Stimulated activated CD4-positive, alpha-beta T cell treated with anti-CD3 and anti-CD28 coated beads, Interleukin-15, amount 100 ng/mL, for 48 hours (primary cell): ENCODE measurements around the gene CEACAM4.
A peak's percentile ranks its signal among the peaks of the same experiment; 100 is the strongest.
"Not testable (repeated sequence)": the region's sequence is repeated elsewhere in the genome, so short reads cannot be mapped to it uniquely, and the experiment has no call there.

Source experiments
- DNase-seq, 2 donors: peaks; one replicate each; pipeline ENCODE4 v3.0.0-alpha.2; 2020; ENCODE audit warnings: low read depth in 2 of 2

CEACAM4 gene

GRCh38 chr19:41626877-41627276 lies at the start of gene CEACAM4:
Gene CEACAM4 (minus strand): TSS chr19:41627074. CDS start chr19:41626963, 111 bp downstream.
- DNase-seq, result no peak

- no peak for DNase-seq
Measured at GRCh38 chr19:41671486-41671885, 44.6 kb upstream of the CEACAM4 start.

GRCh38 chr19:41670755-41671154 lies 43.9 kb upstream of the CEACAM4 start:
- DNase-seq, result no peak

DNA sequence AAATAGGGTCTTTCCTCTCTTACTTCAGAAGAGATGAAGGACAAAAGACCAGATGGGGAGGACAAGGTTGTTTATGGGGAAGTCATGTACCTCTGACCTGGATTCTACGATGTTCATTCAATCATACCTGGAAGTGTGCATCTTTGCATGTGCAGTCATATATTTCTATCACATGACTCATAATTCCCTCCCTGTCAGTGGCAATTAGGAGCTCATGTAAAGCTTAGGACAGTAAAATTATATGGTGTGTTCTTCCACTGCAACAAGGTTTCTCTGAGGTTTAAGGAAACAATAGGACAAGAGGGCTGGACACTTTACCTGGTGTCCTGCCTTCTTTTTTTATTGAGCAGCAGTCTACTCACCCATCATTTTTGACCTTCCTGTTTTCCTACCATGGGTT lies 41.4 kb upstream of the CEACAM4 start:
- DNase-seq, result no peak

- DNase-seq, result no peak
Measured at GRCh38 chr19:41666075-41666474, 39.2 kb upstream of the CEACAM4 start.

GRCh38 chr19:41657157-41657556 lies 30.3 kb upstream of the CEACAM4 start:
- no peak for DNase-seq

DNA sequence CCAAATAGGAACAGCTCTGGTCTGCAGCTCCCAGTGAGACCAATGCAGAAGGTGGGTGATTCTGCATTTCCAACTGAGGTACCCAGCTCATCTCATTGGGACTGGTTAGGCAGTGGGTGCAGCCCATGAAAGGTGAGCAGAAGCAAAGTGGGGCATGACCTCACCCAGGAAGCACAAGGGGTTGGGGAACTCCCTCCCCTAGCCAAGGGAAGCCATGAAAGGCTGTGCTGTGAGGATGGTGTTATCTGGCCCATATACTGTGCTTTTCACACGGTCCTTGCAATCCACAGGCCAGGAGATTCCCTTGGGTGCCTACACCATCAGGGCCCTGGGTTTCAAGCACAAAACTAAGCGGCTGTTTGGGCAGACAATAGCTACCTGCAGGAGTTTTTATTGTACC lies 29.9 kb upstream of the CEACAM4 start:
- DNase-seq, result not testable (repeated sequence)

- no peak for DNase-seq
Measured at GRCh38 chr19:41652250-41652649, 25.4 kb upstream of the CEACAM4 start.

- DNase-seq, result no peak
Measured at GRCh38 chr19:41649827-41650226, 23.0 kb upstream of the CEACAM4 start.

DNA sequence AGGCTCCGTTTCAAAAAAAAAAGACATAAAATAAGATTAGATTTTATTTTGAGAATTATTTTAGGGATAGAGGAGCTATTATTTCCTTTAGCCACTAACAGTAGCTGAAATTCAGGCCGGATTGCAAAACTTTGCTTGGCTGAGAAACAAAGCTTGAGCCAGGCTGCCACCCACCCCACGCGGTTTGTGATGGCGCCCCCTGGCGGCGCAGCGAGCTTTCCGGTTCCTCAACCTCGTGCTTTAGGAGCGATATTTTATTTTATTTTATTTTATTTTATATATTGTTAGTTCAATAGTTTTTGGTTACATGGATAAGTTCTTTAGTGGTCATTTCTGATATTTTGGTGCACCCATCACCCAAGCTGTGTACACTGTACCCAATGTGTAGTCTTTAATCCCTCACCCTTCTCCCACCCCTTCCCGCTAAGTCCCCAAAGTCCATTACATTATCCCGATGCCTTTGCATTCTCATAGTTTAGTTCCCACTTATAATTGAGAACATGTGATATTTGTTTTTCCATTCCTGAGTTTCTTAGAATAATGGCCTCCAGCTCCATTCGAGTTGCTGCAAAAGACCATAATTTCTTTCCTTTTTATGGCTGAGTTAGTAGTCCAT lies 19.8 kb upstream of the CEACAM4 start:
- peak; percentile 21 to 54 for DNase-seq

- peak; percentile 46 to 66 for DNase-seq
Measured at GRCh38 chr19:41641879-41642485, 15.1 kb upstream of the CEACAM4 start.

GRCh38 chr19:41638641-41639081 lies 11.8 kb upstream of the CEACAM4 start:
- no peak for DNase-seq

DNA sequence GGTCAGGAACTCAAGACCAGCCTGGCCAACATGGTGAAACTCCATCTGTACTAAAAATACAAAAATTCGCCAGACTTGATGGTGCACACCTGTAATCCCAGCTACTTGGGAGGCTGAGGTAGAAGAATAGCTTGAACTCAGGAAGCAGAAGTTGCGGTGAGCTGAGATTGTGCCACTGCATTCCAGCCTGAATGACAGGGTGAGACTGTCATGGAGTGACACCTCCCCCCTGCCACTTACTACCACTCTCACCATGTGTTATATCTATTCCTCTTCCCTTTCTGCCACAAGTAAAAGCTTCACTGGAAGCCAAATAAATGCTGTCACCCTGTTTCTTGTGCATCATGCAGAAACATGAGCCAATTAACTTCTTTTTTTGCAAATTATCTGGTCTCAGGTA lies 10.6 kb upstream of the CEACAM4 start:
- DNase-seq, result no peak

DNA sequence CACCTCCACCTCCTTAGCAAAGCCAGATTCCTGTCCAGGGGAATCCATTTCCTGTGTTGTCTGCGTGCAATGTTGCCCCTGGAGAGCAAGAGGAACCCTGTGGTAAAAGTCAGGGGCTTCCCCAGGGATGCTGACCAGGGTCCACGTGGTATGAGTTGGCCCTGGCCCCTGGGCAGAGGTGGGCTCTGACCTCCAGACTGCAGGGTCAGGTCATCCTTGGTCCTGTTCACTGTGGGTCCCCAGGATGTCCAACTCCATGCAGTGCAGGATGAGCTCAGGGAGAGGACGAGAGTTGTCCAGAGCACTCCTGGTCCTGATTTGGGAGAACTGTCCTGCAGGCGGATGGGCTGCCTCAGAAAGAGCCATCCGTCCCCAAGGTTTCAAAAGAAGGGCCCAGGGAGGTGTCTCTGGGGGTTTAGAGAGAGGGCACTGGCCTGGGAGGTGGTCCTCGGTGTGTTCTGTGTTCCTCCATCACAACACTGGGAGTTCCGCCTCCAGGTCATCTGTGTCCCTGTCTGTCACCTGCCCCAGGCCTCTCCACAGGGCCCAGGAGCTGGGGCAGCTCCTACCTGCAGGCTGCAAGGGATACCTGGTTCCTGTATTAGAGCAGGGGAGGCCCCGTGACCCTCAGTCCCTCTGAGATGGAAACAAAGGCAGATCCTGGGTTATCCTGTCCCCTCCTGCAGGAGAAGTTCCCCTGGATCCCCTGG lies 1.2 kb upstream of the CEACAM4 start:
- no peak for DNase-seq

DNA sequence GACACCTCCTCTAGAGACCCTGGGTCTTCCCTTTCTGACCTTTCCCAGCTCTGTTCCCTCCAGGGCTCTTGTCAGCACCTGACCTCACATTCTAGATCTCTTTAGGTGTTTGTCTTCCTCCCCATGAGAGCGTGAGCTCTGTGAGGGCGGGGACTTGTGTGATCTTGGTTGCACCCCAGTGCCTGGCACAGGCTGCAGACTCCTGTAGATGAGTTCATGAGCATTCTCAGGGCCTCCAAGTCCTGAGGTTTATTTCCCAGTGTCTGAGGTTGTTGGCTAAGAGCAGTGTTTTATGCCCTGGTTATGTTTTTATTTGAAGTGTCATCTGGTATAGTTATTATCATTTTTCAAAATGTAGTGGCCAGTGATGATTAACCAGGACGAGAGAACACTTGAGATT lies 596 bp downstream of the CEACAM4 start:
- no peak for DNase-seq

GRCh38 chr19:41624937-41625336 lies 1.9 kb downstream of the CEACAM4 start:
- no peak for DNase-seq

- no peak for DNase-seq
Measured at GRCh38 chr19:41624515-41624914, 2.4 kb downstream of the CEACAM4 start.

GRCh38 chr19:41623360-41623759 lies 3.5 kb downstream of the CEACAM4 start:
- no peak for DNase-seq

GRCh38 chr19:41621654-41622053 lies 5.2 kb downstream of the CEACAM4 start:
- no peak for DNase-seq

DNA sequence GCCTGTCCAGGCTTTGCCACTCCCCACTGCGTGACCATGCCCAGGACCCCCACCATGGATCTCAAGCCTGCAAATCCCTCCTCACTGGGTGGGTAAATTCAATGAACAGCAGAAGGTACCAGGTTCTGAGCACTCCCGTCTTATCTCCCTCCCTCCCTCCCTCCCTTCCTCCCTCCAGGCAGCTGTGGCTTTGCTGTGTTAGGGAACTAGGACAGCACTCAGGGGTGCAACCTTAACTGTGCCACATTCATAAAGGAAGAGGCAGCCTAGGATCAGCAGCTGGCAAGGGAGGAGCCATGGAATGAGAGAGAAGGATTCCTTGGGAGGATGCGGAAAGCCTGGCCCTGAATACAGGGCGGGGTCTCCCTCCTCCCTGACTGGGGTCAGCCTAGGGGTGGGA lies 5.6 kb downstream of the CEACAM4 start:
- DNase-seq, result no peak

- no peak for DNase-seq
Measured at GRCh38 chr19:41620171-41620570, 6.7 kb downstream of the CEACAM4 start.

DNA sequence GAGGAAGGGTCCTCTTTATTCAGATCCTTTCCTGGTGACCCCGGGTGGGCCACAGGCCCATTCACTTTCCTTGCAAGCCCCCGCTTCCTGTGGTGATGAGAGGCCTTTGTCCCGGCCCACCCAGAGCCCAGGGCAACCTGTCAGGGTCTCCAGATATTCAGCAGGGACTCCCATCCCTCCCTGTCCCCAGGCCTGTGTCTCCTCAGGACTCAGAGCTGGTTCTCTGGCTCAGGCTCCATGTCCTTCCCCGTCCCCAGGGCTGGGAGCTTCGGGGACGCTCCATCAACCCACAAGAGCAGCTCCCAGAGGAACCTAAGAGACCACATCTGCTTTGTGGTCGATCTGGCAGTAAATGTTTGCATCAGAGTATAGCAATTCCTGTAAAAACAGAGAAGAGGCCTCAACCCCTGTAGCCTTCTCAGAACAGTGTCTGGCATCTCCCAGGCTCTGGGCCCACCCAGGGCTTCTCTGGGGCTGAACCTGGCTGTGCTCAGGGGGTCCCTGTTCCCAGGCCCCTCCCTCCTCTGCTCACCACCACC lies 7.8 kb downstream of the CEACAM4 start:
- no peak for DNase-seq
